ELR (cell line): ENCODE results near the gene AP3S1.

Experiments
- DNase-seq: peaks from one replicate; pipeline ENCODE4 v3.0.0-alpha.2; 2015; ENCODE audit warnings: low read depth

Gene AP3S1

GRCh38 chr5:115825948-115826347 is 15.8 kb upstream of the AP3S1 start:
- DNase-seq: no peak

- DNase-seq: no peak
Observed at GRCh38 chr5:115829913-115830312, 11.8 kb upstream of the AP3S1 start.

GRCh38 chr5:115831163-115831768 is 10.5 kb upstream of the AP3S1 start:
- DNase-seq: peak; percentile 70

GRCh38 chr5:115835481-115835880 is 6.3 kb upstream of the AP3S1 start:
- DNase-seq: no peak

- DNase-seq: peak; percentile 77
Observed at GRCh38 chr5:115838885-115839518, 2.7 kb upstream of the AP3S1 start.

- no peak for DNase-seq
Observed at GRCh38 chr5:115840873-115841272, 862 bp upstream of the AP3S1 start.

GRCh38 chr5:115842089-115842935 is 577 bp downstream of the AP3S1 start:
- peak; percentile 78 for DNase-seq

GRCh38 chr5:115842952-115843351 is 1.2 kb downstream of the AP3S1 start:
- DNase-seq: peak; percentile 27

GRCh38 chr5:115843444-115844130 is 1.9 kb downstream of the AP3S1 start:
- no peak for DNase-seq

GRCh38 chr5:115844321-115844817 is 2.6 kb downstream of the AP3S1 start:
- no peak for DNase-seq

- no peak for DNase-seq
Observed at GRCh38 chr5:115847290-115847689, 5.6 kb downstream of the AP3S1 start.

- no peak for DNase-seq
Observed at GRCh38 chr5:115849258-115849798, 7.6 kb downstream of the AP3S1 start.

GRCh38 chr5:115850744-115851416 is 9.1 kb downstream of the AP3S1 start:
- no peak for DNase-seq

GRCh38 chr5:115854139-115854538 is 12.4 kb downstream of the AP3S1 start:
- DNase-seq: no peak

GRCh38 chr5:115855959-115856358 is 14.2 kb downstream of the AP3S1 start:
- DNase-seq: no peak

GRCh38 chr5:115857057-115857479 is 15.3 kb downstream of the AP3S1 start:
- DNase-seq: no peak

- DNase-seq: peak; percentile 67
Observed at GRCh38 chr5:115857626-115858349, 16.1 kb downstream of the AP3S1 start.

GRCh38 chr5:115858396-115858795 is 16.7 kb downstream of the AP3S1 start:
- no peak for DNase-seq

- no peak for DNase-seq
Observed at GRCh38 chr5:115859378-115859777, 17.6 kb downstream of the AP3S1 start.

GRCh38 chr5:115869256-115869795 is 27.6 kb downstream of the AP3S1 start:
- no peak for DNase-seq
